Fibroblast of lung (primary cell): ENCODE results near the gene PDILT.

Experiments
- EZH2 ChIP-seq: IDR thresholded peaks from 2 replicates; pipeline ENCODE4 v1.5.1; 2012; ENCODE audit warnings: low read length, control low read depth, mild to moderate bottlenecking; ENCODE audit errors: missing control alignments
- TF ChIP-seq, protein P1 (sequence below), 2 donors: IDR thresholded peaks in 1 of 2; conservative IDR thresholded peaks in 1 of 2; 1 replicate in 1 of 2; 2 replicates in 1 of 2; pipeline ENCODE4 v1.5.1; 2011 to 2012; ENCODE audit warnings: low read length in 2 of 2, control low read depth in 1 of 2, inconsistent platforms in 1 of 2, low read depth in 1 of 2, mild to moderate bottlenecking in 1 of 2

DNA sequence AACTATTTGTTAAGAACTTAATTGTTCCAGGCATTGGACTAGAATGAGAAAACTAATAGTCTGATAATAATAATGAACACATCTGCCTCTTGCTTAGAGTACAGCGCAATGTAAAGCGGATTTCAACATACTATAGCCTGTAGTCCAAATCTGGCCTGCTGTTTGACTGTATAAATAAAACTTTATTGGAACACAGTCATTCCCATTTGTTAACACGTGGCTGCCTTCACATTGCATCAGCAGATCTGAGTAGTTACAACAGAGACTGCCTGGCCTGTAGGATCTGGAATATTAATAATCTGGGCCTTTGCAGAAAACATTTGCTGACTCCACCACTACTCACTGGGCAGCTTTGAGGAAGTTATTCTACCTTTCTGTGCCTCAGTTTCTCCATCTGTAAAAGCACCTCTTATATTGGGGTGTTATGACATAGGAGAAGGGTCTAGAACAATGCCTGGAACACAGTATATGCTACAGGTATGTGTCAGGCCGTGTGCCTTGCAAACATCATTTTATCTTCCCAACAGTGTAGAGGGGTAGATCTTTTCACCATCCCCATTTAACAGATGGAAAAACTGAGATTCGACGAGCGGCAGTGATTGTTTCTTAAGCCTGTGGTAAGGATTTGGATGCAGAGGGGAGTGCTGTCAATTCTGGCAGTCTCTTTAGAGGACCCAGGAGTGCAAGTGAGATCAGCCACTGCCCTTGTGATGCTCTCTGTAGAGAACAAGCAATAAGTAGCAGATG, 22.2 kb downstream of the PDILT start:
- TF ChIP-seq, protein P1, sequence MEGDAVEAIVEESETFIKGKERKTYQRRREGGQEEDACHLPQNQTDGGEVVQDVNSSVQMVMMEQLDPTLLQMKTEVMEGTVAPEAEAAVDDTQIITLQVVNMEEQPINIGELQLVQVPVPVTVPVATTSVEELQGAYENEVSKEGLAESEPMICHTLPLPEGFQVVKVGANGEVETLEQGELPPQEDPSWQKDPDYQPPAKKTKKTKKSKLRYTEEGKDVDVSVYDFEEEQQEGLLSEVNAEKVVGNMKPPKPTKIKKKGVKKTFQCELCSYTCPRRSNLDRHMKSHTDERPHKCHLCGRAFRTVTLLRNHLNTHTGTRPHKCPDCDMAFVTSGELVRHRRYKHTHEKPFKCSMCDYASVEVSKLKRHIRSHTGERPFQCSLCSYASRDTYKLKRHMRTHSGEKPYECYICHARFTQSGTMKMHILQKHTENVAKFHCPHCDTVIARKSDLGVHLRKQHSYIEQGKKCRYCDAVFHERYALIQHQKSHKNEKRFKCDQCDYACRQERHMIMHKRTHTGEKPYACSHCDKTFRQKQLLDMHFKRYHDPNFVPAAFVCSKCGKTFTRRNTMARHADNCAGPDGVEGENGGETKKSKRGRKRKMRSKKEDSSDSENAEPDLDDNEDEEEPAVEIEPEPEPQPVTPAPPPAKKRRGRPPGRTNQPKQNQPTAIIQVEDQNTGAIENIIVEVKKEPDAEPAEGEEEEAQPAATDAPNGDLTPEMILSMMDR (conservative IDR thresholded peaks at IDR 0.05 in 1 of 2, IDR thresholded peaks at IDR 0.05 in 1 of 2; ENCODE audit: low read depth in 1 of 2, low read length in 2 of 2): no peak
- no peak for TF ChIP-seq EZH2
